ENCODE data around the gene SMAD3. TPM values are rescaled to one million over a fixed set of nuclear protein-coding genes. Genes with fewer than 3 reads are reported as not detected.

The SMAD3 gene
- total RNA-seq, 6 experiments from 2014 or later, result 9.2 to 34.0 (median 14.4) TPM

DNA sequence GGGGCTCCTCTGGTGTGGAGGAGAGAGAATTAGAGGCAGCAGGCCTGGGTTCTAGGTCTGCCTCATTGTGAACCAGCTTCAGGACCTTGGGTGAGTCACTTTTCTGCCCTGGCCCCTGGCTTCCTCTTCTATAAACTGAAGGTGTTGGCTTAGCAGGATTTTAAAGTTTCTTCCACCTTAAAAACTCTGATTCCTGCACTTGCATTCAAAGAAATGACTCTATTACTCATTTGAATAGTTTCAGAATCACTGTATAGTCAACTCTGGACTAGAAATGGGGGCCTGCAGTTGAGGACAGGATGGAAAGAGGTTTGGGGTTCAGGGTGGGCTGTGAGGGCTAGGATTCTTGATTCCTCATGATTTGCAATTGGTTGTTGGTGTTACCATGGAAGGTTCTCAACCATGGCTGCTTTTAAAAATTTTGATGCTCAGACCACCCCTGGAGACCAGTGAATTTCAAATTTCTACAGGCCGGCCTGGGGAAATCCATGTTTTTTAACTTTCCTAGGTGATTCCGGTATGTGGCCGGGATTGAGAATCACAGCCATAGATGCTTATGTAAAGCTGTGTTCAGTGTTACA is 19.9 kb downstream of the SMAD3 start:
- ATAC-seq (no peak), DNase-seq (no peak)
- no peaks in the 10 kb centered on the region for H3K36me3 ChIP-seq
- H3K27ac ChIP-seq, result no peak overlapping the region
- no peak for TF ChIP-seq POLR2A (IDR thresholded peaks at IDR 0.05)
- no peaks in the 10 kb centered on the region for H3K9me3 ChIP-seq
- peaks cover 0 to 35% (median 6%) of the 10 kb centered on the region in 4 donors for H3K4me1 ChIP-seq
- 72% methylated on average over 3 of the region's 3 CpGs for WGBS (ENCODE audit: insufficient coverage, low coverage, low lambda C conversion rate, missing lambda C conversion rate)
- no peak overlapping the region for H3K4me3 ChIP-seq
- intact Hi-C loops (cut with DNase I), result no loop called here
- no peaks in the 10 kb centered on the region for H3K27me3 ChIP-seq

DNA sequence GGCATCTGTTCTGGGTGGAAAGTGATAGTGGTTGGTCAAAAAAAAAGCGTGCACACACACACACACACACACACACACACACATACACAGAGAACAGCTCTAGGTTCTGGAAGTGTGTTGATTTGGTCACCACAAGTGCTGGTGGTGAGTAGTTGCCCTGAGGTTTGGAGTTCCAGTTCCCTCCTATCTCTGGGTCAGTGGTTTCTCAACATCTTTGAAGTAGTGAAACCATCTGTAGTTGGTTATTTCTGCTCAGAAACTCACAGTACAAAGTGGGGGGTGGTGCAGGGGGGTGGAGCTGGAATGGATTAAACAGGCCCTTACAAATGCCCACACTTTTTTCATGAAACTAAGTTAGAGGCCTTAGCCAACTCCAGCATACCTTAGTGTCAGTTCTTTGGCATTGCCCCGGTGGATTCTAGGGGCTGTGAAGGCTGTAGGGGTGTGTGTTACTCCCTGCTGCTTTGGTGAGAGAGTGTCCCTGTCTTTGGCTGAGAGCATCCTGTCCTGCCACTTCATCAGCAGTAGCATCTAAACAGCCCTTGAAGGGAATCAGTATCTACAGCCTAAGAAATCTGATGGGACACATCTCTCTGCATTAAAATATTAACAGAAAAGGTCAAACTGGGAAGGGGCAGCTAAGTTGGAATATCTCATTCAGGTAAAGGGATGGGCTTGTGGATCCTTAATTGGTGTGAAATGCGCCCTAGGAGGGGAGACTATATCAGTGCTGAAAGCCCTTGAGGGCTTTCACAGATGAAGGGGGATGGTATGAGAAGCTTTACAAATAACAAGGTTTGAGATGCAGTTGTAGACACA is 20.6 kb downstream of the SMAD3 start:
- no peak overlapping the region for H3K4me3 ChIP-seq
- no peaks in the 10 kb centered on the region for H3K36me3 ChIP-seq
- H3K27me3 ChIP-seq, result no peaks in the 10 kb centered on the region
- no peak overlapping the region for H3K27ac ChIP-seq
- intact Hi-C loops (cut with DNase I), result no loop called here
- no peaks in the 10 kb centered on the region for H3K9me3 ChIP-seq
- ATAC-seq, result peak; percentile 31 to 55 (median 41)
- H3K4me1 ChIP-seq, result peaks cover 0 to 28% (median 6%) of the 10 kb centered on the region in 4 donors
- no peak for DNase-seq
- TF ChIP-seq POLR2A (IDR thresholded peaks at IDR 0.05), result no peak
- TF ChIP-seq, protein P1, sequence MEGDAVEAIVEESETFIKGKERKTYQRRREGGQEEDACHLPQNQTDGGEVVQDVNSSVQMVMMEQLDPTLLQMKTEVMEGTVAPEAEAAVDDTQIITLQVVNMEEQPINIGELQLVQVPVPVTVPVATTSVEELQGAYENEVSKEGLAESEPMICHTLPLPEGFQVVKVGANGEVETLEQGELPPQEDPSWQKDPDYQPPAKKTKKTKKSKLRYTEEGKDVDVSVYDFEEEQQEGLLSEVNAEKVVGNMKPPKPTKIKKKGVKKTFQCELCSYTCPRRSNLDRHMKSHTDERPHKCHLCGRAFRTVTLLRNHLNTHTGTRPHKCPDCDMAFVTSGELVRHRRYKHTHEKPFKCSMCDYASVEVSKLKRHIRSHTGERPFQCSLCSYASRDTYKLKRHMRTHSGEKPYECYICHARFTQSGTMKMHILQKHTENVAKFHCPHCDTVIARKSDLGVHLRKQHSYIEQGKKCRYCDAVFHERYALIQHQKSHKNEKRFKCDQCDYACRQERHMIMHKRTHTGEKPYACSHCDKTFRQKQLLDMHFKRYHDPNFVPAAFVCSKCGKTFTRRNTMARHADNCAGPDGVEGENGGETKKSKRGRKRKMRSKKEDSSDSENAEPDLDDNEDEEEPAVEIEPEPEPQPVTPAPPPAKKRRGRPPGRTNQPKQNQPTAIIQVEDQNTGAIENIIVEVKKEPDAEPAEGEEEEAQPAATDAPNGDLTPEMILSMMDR (IDR thresholded peaks at IDR 0.05), result no peak
- WGBS (ENCODE audit: insufficient coverage, low coverage, low lambda C conversion rate, missing lambda C conversion rate), result 72% methylated on average over 2 of the region's 3 CpGs

DNA sequence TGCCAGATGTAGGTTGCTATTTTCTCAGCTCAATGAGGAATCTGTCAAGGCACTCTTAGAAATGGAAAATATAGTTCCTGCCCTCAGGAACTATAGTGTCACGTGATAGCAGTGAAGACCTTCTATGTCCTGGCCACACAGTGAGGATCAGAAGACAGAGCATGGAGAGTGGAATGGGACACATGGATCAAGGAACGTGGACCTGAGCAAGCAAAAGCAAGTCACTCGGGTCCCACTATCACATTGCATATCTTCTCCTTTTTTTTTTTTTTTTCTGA is 21.2 kb downstream of the SMAD3 start:
- intact Hi-C loops (cut with DNase I), result no loop called here
- peaks cover 0 to 23% (median 6%) of the 10 kb centered on the region in 4 donors for H3K4me1 ChIP-seq
- DNase-seq (no peak), ATAC-seq (no peak)
- H3K27me3 ChIP-seq, result no peaks in the 10 kb centered on the region
- TF ChIP-seq POLR2A (IDR thresholded peaks at IDR 0.05), result no peak
- TF ChIP-seq, protein P1 (IDR thresholded peaks at IDR 0.05), result no peak
- 60% methylated on average over 1 of the region's 3 CpGs for WGBS (ENCODE audit: insufficient coverage, low coverage, low lambda C conversion rate, missing lambda C conversion rate)
- no peak overlapping the region for H3K27ac ChIP-seq
- no peaks in the 10 kb centered on the region for H3K36me3 ChIP-seq
- no peaks in the 10 kb centered on the region for H3K9me3 ChIP-seq
- no peak overlapping the region for H3K4me3 ChIP-seq

DNA sequence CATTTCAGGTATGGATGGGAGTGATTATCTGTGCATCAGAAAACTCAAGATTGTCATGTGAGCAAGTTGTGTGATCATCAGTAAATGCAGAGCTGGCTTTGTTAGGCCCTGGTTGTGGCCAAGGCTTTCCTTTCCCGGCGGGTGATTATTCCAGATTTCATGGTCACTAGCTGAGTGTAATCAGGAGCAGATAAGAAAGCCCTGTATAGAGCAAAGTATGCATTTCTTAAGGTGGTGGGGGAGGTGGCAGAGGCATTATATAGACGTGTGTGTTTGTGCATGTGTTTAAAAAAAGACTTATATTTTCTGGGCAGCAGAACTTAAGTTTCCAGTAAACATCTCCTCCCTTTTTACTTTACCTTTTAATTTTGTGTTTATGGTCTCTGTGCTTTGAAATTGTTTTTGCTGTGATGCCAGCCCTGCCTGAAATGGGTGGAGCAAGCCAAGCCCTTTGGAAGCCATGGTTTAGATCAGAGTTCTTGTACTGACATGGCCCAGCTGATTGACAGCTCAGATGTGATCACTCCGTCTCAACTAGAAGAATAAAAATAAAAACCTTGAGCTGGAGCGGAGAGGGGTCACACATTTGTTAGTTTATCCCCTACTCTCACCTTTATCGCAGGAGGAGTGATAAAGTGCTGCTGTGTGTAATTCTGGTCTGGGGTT is 22.2 kb downstream of the SMAD3 start:
- Histone ChIP-seq H3K4me3 (no peak overlapping the region), H3K4me1 (peaks cover 0 to 13% (median 4%) of the 10 kb centered on the region in 4 donors), H3K36me3 (no peaks in the 10 kb centered on the region), H3K27me3 (no peaks in the 10 kb centered on the region), H3K9me3 (no peaks in the 10 kb centered on the region), H3K27ac (no peak overlapping the region)
- WGBS (ENCODE audit: insufficient coverage, low coverage, low lambda C conversion rate, missing lambda C conversion rate), result 80% methylated on average over 5 of the region's 6 CpGs
- no peak for ATAC-seq
- DNase-seq, result no peak
- TF ChIP-seq POLR2A (IDR thresholded peaks at IDR 0.05), result no peak
- TF ChIP-seq, protein P1 (IDR thresholded peaks at IDR 0.05), result no peak
- intact Hi-C loops (cut with DNase I), result no loop called here
